Fibroblast of mammary gland (primary cell): ENCODE data around the gene DYNLRB1.

ENCODE experiments used
- DNase-seq: peaks from one replicate; pipeline ENCODE4 v3.0.0-alpha.2; 2010; ENCODE audit warnings: low read depth
- H3K4me3 ChIP-seq: 2 replicates; pipeline ENCODE4 v1.5.1; 2011; ENCODE audit warnings: low read depth, mild to moderate bottlenecking, low read length, moderate library complexity; ENCODE audit not compliant: control insufficient read depth
- CTCF ChIP-seq: conservative IDR thresholded peaks from 2 replicates; pipeline ENCODE4 v1.5.1; 2011; ENCODE audit warnings: low read depth, low read length, inconsistent platforms; ENCODE audit not compliant: control insufficient read depth, insufficient read depth

DYNLRB1 gene

GRCh38 chr20:34549291-34549928, 33.2 kb downstream of the DYNLRB1 start:
- DNase-seq, result no peak
- TF ChIP-seq CTCF, result no peak
- no peak overlapping the region for H3K4me3 ChIP-seq

- no peak overlapping the region for H3K4me3 ChIP-seq
- no peak for TF ChIP-seq CTCF
These were observed 33.7 kb downstream of the DYNLRB1 start for GRCh38 chr20:34549929-34550305.

GRCh38 chr20:34552569-34552968, 36.3 kb downstream of the DYNLRB1 start:
- no peak for TF ChIP-seq CTCF
- no peak overlapping the region for H3K4me3 ChIP-seq
- no peak for DNase-seq

More at GRCh38 chr20:34549929-34550305, 33.7 kb downstream of the DYNLRB1 start:
- no peak for DNase-seq

GRCh38 chr20:34553366-34553867, 37.2 kb downstream of the DYNLRB1 start:
- no peak for DNase-seq
- TF ChIP-seq CTCF, result no peak
- no peak overlapping the region for H3K4me3 ChIP-seq

- no peak for DNase-seq
- H3K4me3 ChIP-seq, result peak overlapping the region; percentile 73
- no peak for TF ChIP-seq CTCF
These were observed 41.7 kb downstream of the DYNLRB1 start for GRCh38 chr20:34557936-34558319.

GRCh38 chr20:34558320-34559218, 42.3 kb downstream of the DYNLRB1 start, which contains the start of gene MAP1LC3A:
Gene MAP1LC3A, plus strand, starts transcription at chr20:34558718. Its CDS starts 151 bp downstream, at chr20:34558869.
- no peak for TF ChIP-seq CTCF
- peak; percentile 93 for DNase-seq
- H3K4me3 ChIP-seq, result peak within 1 kb of the TSS; percentile 73
